DOHH2 (cell line): ENCODE results near the gene VWF.

Source experiments
- H3F3A ChIP-seq: fragments of 200-600 bp; sonication (generic), shearing (Covaris generic); 2 replicates; pipeline ENCODE4 v1.6.0; 2016; ENCODE audit warnings: antibody characterized with exemption, mild to moderate bottlenecking; ENCODE audit not compliant: control insufficient read depth, insufficient read depth
- H3K27ac ChIP-seq: fragments of 200-600 bp; sonication (generic); 2 replicates; pipeline ENCODE4 v1.5.1; 2014; ENCODE audit warnings: low read depth, mild to moderate bottlenecking, low read length, moderate library complexity
- H3K27me3 ChIP-seq: fragments of 200-600 bp; sonication (generic); 2 replicates; pipeline ENCODE4 v1.6.1; 2014; ENCODE audit warnings: mild to moderate bottlenecking, low read length, mixed read lengths; ENCODE audit not compliant: control insufficient read depth
- H3K36me3 ChIP-seq: fragments of 200-600 bp; sonication (generic); 2 replicates; pipeline ENCODE4 v1.6.1; 2014; ENCODE audit warnings: mild to moderate bottlenecking, low read length, moderate library complexity, mixed read lengths; ENCODE audit not compliant: control insufficient read depth
- H3K4me1 ChIP-seq: fragments of 200-600 bp; sonication (generic); 2 replicates; pipeline ENCODE4 v1.6.1; 2014; ENCODE audit warnings: mild to moderate bottlenecking, low read length, mixed read lengths; ENCODE audit not compliant: control insufficient read depth
- H3K4me2 ChIP-seq: fragments of 200-600 bp; sonication (generic); 2 replicates; pipeline ENCODE4 v1.6.0; 2014; ENCODE audit warnings: mild to moderate bottlenecking, low read length, moderate library complexity
- H3K4me3 ChIP-seq: fragments of 200-600 bp; sonication (generic); 2 replicates; pipeline ENCODE4 v1.5.1; 2014; ENCODE audit warnings: mild to moderate bottlenecking, low read length, mixed read lengths
- H3K79me2 ChIP-seq: fragments of 200-600 bp; sonication (generic); 2 replicates; pipeline ENCODE4 v1.6.1; 2014; ENCODE audit warnings: mild to moderate bottlenecking, low read length, mixed read lengths; ENCODE audit not compliant: control insufficient read depth
- H3K9me2 ChIP-seq: fragments of 200-600 bp; sonication (generic); replicated peaks from 2 replicates; pipeline ENCODE4 v1.6.1; 2014; ENCODE audit warnings: mild to moderate bottlenecking, low read length, mixed read lengths; ENCODE audit not compliant: control insufficient read depth
- H3K9me3 ChIP-seq: fragments of 200-600 bp; sonication (generic); 2 replicates; pipeline ENCODE4 v1.6.1; 2014; ENCODE audit warnings: antibody characterized with exemption, low read length, mixed read lengths; ENCODE audit not compliant: control insufficient read depth, insufficient read depth
- H4K20me1 ChIP-seq: fragments of 200-600 bp; sonication (generic); 2 replicates; pipeline ENCODE4 v1.6.0; 2014; ENCODE audit warnings: low read depth, mild to moderate bottlenecking, antibody characterized with exemption, low read length, moderate library complexity; ENCODE audit not compliant: control insufficient read depth, insufficient read depth
- CTCF ChIP-seq: fragments of 200-600 bp; sonication (generic); IDR thresholded peaks from one replicate; pipeline ENCODE4 v1.5.1; 2014; ENCODE audit warnings: antibody characterized with exemption, mild to moderate bottlenecking, low read depth, low read length; ENCODE audit not compliant: poor library complexity, severe bottlenecking
- EZH2phosphoT487 ChIP-seq: fragments of 200-600 bp; sonication (generic); IDR thresholded peaks from 2 replicates; pipeline ENCODE4 v1.6.1; 2017; ENCODE audit warnings: borderline replicate concordance, mild to moderate bottlenecking, antibody characterized with exemption, low read length, moderate library complexity, mixed read lengths

Gene VWF

GRCh38 chr12:6084969-6085450 lies 39.5 kb downstream of the VWF start:
- no peaks in the 10 kb centered on the region for H3K9me3 ChIP-seq
- peaks cover 7% of the 10 kb centered on the region for H3K27me3 ChIP-seq
- TF ChIP-seq EZH2phosphoT487 (no peak), CTCF (no peak)
- no peaks in the 10 kb centered on the region for H3F3A ChIP-seq
- no peaks in the 10 kb centered on the region for H3K36me3 ChIP-seq
- no peak overlapping the region for H3K27ac ChIP-seq
- no peaks in the 10 kb centered on the region for H4K20me1 ChIP-seq
- no peaks in the 10 kb centered on the region for H3K4me1 ChIP-seq
- no peaks in the 10 kb centered on the region for H3K79me2 ChIP-seq
- no peaks in the 10 kb centered on the region for H3K9me2 ChIP-seq
- H3K4me3 ChIP-seq, result no peak overlapping the region
- H3K4me2 ChIP-seq, result no peak overlapping the region

- H3K27me3 ChIP-seq, result peaks cover 5% of the 10 kb centered on the region
- no peaks in the 10 kb centered on the region for H3K4me1 ChIP-seq
- no peak overlapping the region for H3K4me2 ChIP-seq
- H3K9me2 ChIP-seq, result no peaks in the 10 kb centered on the region
- TF ChIP-seq CTCF (no peak), EZH2phosphoT487 (no peak)
- H3K9me3 ChIP-seq, result no peaks in the 10 kb centered on the region
- no peaks in the 10 kb centered on the region for H4K20me1 ChIP-seq
- no peak overlapping the region for H3K4me3 ChIP-seq
- no peaks in the 10 kb centered on the region for H3F3A ChIP-seq
- H3K36me3 ChIP-seq, result no peaks in the 10 kb centered on the region
- H3K79me2 ChIP-seq, result no peaks in the 10 kb centered on the region
- H3K27ac ChIP-seq, result no peak overlapping the region
Measured at GRCh38 chr12:6084261-6084968, 40.1 kb downstream of the VWF start.

GRCh38 chr12:6083601-6084000 lies 40.9 kb downstream of the VWF start:
- no peaks in the 10 kb centered on the region for H3K9me2 ChIP-seq
- no peaks in the 10 kb centered on the region for H3K79me2 ChIP-seq
- no peak overlapping the region for H3K4me2 ChIP-seq
- H3K4me1 ChIP-seq, result no peaks in the 10 kb centered on the region
- no peaks in the 10 kb centered on the region; the same call in 1 of the 2 replicates for H3K27me3 ChIP-seq
- H3F3A ChIP-seq, result no peaks in the 10 kb centered on the region
- TF ChIP-seq EZH2phosphoT487 (no peak), CTCF (no peak)
- H3K36me3 ChIP-seq, result no peaks in the 10 kb centered on the region
- H3K27ac ChIP-seq, result no peak overlapping the region
- no peaks in the 10 kb centered on the region for H3K9me3 ChIP-seq
- H4K20me1 ChIP-seq, result no peaks in the 10 kb centered on the region
- no peak overlapping the region for H3K4me3 ChIP-seq
